Stimulated activated naive CD8-positive, alpha-beta T cell treated with anti-CD3 and anti-CD28 coated beads, Interleukin-15, Interleukin-2, amounts not matched to agents 100 U/mL and 50 U/mL, for 24 hours (primary cell): ENCODE measurements around the gene RRP8.

Experiments used
- ATAC-seq: fragments of 150-1000 bp; cut with Tn5 transposase; one replicate; pipeline ENCODE4 v1.10.0; 2021
- DNase-seq: peaks from one replicate; pipeline ENCODE4 v3.0.0; 2021

Gene RRP8

DNA sequence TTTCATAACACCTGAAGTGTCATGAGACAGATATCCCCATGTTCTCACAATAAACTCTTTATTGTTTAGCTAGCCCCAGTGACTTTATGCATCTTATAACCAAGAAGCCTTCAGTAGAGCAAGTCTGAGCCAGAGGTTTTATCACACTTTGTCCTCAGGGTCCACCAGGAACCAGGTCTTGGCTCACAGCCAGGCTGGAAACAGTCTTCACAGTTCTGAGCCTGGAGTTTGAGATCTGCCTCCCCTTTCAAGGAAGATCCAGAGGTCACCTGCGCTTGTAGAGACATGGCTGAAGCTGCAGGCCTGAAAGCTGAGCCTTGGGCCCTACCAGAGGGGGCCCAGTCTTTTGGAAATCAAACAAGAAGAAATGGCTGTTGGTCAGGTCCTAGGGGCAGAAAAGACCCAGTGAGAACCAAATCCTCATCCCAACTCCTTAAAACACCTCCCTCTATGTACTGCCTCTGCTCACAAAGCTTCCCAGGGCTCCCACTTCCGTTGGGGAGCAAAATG is 3.5 kb downstream of the RRP8 start:
- DNase-seq (no peak), ATAC-seq (no peak)

DNA sequence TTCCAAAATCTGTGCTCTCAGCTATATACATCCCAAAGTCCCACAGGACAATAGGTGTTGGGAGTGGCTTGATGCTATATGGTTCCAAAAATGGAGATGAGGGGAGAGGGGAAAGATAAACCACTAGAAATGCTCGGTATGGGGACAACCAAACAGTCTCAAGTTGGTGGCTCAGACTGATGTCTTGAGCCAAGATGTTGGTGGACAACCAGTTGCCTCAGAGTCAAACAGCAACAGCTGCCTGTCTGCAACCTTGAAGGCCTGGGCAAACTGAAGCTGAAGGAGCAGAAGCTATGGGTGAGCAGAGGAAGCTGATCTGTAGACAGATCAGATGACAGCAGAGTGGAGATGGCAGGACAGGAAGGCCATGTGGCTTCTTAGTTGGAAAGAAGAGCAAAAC is 4.0 kb downstream of the RRP8 start:
- ATAC-seq (no peak), DNase-seq (no peak)

GRCh38 chr11:6598555-6598954 is 4.9 kb downstream of the RRP8 start:
- DNase-seq (no peak), ATAC-seq (no peak)

DNA sequence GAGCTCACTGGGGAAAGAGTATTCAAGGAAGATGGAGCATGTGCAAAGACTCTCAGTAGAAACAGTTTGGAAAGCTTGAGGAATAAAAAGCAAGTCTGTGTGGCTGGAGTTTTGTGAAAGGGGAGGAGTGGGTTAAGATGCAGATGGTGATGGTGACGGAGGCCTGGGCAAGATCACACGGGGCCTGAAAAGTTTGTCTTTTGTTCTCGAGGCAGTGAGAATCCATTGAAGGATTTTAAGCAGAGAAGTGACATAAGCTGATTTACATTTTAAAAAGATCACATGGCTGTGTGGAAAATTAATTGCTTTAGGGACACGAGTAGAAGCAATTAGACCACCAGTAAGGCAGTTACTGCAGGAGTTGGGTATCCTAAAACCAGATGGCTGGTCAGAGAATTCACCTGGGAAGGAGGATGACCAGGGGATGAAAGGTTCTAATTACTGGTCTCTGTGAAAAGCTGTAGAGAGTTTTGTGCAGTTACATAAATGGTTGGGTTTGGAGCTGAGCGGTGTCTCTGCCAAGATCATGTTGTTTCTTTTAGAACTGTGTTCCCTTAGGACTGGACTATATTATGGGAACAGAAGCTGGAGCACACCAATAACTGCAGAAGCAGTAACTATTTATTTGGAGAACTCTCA is 7.1 kb downstream of the RRP8 start:
- no peak for ATAC-seq
- DNase-seq = no peak

- no peak for ATAC-seq
- DNase-seq = no peak
Measured at GRCh38 chr11:6594142-6594768, 9.2 kb downstream of the RRP8 start.

DNA sequence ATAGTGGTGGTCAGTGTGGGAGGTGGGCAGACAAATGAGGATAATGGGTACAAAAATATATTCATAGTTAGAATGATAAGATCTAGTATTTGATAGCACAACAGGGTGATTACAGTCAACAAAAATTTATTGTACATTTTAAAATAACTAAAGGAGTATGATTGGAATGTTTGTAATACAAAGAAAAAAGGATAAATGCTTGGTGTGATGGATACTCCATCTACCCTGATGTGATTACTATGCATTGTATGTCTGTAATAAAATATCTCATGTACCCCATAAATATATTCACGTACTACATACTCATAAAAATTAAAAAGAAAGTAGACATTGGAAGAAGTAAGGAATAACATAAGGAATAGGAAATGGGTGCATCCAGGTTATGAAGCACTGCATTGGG is 15.4 kb downstream of the RRP8 start:
- DNase-seq (no peak), ATAC-seq (no peak)

DNA sequence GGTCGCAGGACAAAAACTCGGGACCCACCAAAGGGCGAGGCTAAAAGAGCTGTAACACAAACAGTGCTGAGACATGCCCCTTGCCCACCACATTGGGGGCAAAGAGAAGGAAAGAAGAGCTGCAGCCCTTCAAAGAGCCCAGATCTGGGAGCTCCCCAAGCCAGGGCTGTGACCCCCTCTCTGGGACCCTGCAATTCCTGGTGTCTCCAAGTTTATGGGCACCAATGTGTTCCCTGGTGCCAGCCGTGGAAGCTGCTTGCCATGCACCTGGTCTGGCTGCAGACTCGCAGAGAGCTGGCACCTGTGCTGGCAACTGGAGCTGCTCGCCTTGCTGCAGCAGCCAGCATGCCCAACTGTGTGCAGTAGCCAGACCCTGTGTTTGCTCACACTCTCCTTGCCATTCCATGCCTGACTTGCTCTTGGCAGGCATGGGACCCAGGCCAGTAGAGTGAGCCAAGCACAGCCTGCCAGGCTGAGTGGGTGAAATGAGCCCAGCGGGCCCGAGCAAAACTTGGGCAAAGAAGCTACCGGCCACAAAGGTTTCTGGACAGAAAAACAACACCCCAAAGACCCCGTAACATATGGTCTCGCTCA is 16.0 kb downstream of the RRP8 start:
- DNase-seq (no peak), ATAC-seq (no peak)

GRCh38 chr11:6586434-6587359 is 16.7 kb downstream of the RRP8 start:
- ATAC-seq = peak; percentile 28

GRCh38 chr11:6584528-6584927 is 18.9 kb downstream of the RRP8 start:
- ATAC-seq (no peak), DNase-seq (no peak)

More at GRCh38 chr11:6586434-6587359, 16.7 kb downstream of the RRP8 start:
- no peak for DNase-seq

DNA sequence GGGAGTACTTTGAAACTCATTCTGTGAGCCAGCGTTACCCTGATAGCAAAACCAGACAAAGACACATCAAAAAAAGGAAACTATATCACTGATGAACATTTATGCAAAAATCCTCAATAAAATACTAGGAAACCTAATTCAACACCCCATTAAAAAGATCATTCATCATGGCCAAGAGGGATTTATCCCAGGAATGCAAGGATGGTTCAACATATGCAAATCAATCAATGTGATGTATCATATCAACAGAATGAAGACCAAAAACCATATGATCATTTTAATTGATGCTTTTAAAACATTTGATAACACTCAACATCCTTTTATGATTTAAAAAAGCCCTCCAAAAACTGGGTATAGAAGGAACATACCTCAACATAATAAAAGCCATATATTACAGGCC is 19.8 kb downstream of the RRP8 start:
- DNase-seq = no peak
- no peak for ATAC-seq

DNA sequence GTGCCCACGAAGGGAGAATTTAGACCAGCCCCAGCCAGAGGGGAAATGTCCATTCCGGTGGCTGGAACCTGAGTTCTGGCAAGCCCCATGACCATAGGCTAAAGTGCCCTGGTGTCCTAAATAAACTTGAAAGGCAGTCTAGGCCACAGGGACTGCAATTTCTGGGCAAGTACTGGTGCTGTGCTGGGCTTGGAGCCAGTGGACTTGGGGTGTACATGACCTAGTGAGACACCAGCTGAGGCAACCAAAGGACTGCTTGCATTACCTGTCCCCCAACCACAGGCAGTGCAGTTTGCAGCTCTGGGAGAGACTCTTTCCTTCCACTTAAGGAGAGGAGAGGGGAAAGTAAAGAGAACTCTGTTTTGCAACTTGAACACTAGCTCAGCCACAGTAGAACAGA is 23.7 kb downstream of the RRP8 start:
- DNase-seq (no peak), ATAC-seq (no peak)

DNA sequence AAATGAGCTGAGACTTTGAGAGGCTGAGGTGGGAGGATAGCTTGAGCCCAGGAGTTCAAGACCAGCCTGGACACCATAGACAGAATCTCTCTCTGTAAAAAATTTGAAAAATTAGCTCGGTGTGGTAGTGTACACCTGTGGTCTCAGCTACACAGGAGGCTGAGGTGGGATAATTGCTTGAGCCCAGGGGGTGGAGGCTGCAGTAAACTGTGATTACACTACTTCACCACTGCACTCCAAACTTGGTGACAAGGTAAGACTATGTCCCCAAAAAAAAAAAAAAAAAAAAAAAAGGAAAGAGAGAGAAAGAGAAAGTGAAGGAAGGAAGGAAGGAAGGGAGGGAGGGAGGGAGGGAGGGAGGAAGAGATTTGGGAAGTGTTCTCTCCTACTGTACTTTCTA is 25.3 kb downstream of the RRP8 start:
- no peak for ATAC-seq
- DNase-seq = no peak

GRCh38 chr11:6576471-6577373 is 26.7 kb downstream of the RRP8 start:
- ATAC-seq = no peak
- DNase-seq = no peak

DNA sequence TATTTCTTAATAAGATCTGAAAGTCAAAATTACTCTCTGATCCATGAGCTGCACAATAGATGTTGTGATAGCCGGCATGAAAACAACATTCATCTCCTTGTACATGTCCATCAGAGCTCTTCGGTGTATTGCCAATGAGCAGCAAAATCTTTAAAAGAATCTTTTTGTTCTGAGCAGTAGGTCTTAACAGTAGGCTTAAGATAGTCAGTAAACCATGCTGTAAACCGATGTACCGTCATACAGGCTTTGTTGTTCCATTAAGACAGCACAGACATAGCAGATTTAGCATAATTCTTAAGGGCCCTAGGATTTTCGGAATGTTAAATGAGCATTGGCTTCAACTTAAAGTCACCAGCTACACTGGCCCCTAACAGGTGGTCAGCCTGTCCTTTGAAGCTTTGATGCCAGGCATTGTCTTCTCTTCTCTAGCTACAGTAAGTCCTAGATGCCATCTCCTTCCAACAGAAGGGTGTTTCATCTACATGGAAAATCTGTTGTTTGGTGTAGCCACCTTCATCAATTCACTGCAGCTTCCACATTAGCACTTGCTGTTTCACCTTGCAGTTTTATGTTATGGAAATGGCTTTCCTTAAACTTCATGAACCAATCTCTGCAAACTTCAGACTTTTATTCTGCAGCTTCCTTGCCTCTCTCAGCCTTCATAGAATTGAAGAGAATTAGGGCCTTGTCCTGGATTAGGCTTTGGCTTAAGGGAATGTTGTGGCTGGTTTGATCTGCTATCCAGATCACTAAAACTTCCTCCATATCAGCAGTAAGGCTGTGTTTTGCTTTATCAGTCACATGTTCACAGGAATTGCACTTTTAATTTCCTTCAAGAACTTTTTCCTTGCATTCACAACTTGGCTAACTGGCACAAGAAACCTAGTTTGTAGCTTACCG is 28.4 kb downstream of the RRP8 start:
- no peak for ATAC-seq
- DNase-seq = no peak

DNA sequence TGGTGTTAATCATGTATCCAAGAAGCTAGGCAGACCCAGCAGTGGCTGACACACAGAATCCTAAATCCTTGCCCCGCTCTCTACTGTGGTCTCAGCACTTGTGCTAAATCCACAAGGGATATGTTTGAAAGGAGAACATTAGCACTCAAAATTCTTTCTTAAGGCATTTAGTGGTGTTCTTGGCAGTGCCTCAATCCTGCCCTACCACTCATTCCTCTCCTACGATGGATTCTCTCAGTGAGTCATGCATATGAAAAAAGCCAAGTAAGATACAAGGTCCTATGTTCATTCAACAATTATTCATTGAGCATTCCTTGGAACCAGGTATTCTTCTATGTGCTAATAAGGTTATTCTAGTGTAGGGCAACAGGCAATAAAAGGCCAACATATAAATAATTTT is 31.2 kb downstream of the RRP8 start:
- ATAC-seq = no peak
- DNase-seq = no peak

- no peak for DNase-seq
- no peak for ATAC-seq
Measured at GRCh38 chr11:6571434-6572008, 31.9 kb downstream of the RRP8 start.

- ATAC-seq (no peak), DNase-seq (no peak)
Measured at GRCh38 chr11:6570691-6571427, 32.6 kb downstream of the RRP8 start.

GRCh38 chr11:6569706-6570105 is 33.7 kb downstream of the RRP8 start:
- no peak for ATAC-seq
- no peak for DNase-seq

- ATAC-seq = no peak
- no peak for DNase-seq
Measured at GRCh38 chr11:6568191-6568918, 35.1 kb downstream of the RRP8 start.
